GM19351 (cell line): ENCODE results near the gene BOLL.
"Not testable (repeated sequence)": the region's sequence is repeated elsewhere in the genome, so short reads cannot be mapped to it uniquely, and the experiment has no call there.

ENCODE experiments used
- ATAC-seq: cut with Tn5 transposase; IDR thresholded peaks from one replicate; pipeline ENCODE4 v1.9.1; 2021; ENCODE audit warnings: mild to moderate bottlenecking, moderate library complexity; ENCODE audit not compliant: unreplicated experiment

Gene BOLL, protein sequence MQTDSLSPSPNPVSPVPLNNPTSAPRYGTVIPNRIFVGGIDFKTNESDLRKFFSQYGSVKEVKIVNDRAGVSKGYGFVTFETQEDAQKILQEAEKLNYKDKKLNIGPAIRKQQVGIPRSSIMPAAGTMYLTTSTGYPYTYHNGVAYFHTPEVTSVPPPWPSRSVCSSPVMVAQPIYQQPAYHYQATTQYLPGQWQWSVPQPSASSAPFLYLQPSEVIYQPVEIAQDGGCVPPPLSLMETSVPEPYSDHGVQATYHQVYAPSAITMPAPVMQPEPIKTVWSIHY

DNA sequence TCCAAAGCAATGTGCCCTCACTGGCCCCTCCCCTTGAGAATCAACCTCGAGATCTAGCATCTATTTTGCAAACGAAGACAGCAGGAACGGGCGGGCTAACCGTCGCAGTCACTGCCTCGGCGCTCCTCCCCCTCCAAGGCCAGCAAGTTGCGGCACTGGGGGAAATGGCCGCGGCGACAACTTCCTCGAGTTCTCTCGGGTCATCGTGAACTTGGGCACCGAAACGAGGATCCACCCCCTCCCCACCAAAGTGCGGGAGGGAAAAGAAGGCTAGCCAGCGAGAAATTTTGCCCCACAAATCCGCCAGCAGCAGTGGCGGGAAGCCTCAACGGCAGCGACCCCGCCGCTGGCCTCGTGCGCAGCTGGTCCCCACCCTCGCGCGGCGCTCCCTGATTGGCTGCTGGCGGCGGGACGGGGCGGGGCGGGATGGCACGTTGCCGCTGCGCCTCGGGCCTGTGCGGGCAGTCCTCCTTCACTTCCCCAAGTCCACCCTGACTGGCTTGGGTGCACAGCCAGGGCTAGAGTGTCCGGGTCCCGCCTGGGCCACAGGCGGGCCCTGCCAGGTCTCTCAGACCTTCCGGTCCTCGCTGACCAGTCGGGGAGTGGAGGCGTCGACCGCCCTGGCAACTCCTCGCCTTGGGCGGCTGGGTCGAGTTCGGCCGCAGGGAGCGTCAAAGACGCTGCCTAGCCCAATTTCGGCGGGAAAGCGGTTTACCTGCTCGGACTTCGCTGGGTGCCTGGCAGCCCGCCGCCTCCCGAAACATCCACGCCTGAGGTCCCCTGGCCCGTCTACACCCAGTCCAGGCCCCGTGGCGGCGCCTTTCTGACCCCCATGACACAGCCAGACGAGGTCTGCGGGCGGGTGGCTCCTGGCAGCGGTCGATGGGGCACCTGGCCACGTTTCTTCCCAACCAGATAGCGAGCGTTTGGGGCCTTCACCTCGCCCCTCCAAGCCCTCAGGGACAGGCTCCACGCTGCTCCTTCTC, at the start of gene BOLL:
TSS of gene BOLL (minus strand) at position 364 of the 986 bp plus-strand sequence. CDS start 3,469 bp downstream, outside the sequence.
- no peak for ATAC-seq

DNA sequence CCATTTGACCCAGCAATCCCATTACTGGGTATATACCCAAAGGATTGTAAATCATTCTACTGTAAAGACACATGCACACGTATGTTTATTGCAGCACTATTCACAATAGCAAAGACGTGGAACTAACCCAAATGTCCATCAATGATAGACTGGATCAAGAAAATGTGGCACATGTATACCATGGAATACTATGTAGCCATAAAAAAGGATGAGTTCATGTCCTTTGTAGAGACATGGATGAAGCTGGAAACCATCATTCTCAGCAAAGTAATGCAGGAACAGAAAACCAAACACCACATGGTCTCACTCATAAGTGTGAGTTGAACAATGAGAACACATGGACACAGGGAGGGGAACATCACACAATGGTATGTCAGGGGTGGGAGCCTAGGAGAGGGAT, 49.7 kb upstream of the BOLL start:
- ATAC-seq: not testable (repeated sequence)

DNA sequence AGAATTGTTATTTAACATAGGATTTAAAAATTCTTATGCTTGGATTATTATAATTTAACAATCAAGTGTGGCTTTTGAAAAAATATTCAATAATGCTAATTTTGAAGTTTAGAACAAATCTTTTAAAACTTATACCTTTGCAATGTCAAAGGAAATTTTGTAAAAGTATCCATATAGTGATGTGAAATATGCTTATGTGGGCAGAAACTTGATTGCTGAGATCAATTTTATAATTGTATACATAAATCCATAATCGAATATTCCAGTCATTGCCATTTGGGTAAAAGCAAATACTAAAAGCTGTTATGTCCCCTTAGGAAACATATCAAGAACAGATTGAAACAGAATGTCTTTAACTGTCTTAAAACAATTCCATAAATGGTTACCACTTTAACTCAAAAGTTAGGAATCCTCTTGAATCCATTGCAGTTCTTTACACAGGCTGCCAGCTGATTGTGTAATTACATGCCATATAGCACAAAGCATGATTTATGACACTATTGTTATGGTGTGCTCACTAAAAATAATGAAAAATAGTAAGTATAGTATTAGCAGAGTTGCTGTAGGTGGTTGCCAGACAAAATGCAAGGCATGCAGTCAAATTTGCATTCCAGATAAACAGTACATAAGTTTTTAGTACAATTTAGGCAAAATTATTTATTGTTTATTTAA, 43.5 kb upstream of the BOLL start:
- ATAC-seq: no peak

DNA sequence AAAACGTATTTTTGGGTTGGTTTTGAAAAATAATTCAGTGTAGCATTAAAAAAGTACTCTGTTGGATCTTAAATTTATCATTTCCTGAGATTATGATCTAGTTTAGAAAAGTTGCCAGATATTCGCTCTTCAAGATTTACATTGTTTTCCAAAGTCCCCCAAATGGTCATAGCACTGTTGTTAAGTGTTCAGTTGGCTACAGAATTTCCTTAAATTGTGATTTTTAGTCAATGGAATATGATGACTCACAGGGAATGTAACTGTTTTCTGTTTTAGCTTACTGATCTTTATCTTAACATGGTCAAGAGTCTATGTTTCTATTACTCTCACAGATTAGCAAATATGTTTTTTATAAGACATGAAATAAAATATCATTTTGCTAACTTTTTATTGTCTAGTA, 42.5 kb upstream of the BOLL start:
- ATAC-seq: no peak

DNA sequence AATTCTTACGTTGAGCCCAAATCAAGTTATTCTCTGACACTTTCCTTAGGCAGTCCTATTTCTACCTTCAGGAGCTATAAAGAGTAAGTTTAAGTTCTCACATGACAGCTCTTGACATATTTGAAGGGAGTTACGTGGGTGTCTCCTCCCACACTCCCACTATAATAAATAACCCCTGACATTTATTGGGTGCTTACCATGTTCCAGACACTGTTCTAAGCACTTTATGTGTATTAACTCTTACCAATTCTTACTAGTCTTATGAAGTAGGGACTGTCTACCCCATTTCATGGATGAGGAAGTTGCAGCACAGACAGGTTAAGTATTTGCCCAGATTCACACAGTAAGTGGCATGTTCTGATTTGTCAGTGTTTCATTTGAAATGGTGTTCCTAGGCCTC, 37.2 kb upstream of the BOLL start:
- ATAC-seq: no peak

DNA sequence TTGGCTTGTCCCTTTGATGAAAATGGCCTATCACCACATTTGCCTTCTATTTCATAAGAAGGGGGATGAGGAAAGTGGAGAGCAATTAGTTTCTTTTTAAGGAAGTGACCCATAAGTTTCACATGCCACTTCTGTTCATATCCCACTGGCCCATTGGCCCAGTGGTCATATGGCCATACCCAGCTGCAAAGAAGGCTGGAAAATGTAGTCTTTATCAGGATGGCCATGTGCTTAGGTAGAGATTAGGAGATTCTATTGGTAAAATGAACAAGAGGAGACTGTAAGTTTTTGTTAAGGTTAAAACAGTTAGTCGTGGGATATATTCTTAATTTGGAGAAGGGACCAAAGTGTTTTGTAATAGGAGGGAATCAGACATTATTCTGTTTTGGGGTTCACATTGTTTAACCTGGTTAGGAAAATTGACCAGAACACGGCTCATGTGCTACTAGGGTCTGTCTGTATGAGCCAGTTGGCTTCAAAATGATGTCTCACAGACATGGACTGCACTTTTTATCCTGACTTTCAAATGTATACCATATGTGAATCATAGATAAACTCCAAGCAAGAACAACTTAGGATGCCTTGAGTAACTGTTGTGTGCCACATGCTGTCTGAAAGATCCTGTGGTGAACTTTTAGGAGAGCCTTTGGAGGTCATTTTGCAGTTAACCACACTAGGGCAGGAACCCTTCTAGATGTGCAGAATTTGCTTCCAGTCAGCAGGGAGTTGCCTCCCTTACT, 36.6 kb upstream of the BOLL start:
- ATAC-seq: no peak

DNA sequence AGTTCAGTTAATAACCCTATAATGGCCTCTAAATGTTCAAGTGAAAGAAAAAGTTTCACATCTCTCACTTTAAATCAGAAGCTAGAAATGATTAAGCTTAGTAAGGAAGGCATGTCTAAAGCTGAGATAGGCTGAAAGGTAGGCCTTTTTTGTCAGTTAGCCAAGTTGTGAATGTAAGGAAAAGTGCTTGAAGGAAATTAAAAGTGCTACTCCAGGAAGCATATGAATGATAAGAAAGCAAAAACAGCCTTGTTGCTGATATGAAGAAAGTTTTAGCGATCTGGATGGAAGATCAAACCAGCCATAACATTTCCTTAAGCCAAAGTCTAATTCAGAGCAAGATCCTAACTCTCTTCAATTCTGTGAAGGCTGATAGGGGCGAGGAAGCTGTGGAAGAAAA, 29.4 kb upstream of the BOLL start:
- ATAC-seq: no peak

DNA sequence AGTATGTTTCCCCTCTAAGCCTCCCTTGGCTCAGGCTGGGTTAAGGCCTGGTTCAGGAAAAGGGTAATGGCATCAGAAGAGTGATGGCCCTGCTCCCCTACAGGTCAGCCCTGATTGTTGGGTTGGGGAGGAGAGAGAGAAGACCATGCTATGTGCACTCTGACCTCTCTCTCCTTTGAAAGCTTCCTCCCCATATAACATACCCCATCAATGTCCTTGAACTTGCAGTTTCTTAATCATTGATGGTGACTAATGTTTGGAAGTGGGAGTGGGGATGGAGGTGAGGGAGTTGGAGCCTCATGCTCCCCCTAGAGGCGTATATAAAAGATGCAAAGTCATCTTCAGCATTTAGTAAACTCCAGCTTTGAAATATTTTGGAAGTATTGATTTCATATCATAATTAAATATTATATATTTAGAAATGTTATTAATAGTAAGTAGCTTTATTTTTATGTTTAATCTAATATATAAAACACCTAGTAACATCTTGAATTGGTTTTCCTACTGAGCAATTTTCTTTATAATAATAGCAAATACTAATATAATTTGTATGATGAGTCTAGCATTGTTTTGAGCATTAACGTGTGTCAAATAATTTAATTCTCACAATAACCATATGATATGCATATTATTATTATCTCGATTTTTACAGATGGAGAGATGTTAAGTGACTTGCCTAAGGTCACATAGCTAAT, 28.1 kb upstream of the BOLL start:
- peak; percentile 65 for ATAC-seq

DNA sequence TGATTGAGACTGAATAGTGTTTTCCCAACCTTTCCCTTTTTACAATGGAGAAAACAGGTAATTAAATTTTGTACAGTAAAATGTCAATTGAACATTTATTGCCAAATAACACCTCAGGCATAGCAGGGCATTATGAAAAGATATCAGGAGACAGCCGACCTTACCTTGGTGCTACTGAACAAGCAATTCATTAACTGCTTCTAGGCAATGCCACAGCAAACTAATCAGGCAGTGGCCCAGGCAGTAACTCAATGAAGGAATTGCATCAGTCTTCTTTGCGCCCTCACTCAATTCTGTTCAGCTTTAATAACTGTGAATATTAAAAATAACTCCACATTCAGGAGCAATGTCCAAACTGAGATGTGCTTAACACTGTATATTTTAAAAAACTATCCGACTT, 25.4 kb upstream of the BOLL start:
- ATAC-seq: no peak

DNA sequence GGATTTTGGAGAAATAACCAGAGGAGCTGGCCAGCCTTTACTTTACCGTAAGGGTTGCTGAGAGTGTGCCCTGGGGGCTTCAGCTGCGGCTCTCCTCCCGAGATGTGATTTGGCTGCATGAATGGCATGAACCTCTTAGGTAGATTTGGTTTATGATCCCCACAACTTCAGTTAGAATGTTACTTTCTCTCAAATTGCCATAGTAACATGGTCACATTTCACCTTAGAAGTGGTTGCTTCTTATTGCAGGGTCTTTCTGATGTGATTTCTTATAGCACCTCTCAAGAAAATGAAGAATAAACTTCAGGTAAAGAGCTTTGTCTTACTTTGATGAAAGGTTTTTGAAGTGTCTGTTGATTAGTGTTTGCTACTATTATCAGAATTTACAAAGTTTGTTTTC, 24.9 kb upstream of the BOLL start:
- ATAC-seq: no peak

DNA sequence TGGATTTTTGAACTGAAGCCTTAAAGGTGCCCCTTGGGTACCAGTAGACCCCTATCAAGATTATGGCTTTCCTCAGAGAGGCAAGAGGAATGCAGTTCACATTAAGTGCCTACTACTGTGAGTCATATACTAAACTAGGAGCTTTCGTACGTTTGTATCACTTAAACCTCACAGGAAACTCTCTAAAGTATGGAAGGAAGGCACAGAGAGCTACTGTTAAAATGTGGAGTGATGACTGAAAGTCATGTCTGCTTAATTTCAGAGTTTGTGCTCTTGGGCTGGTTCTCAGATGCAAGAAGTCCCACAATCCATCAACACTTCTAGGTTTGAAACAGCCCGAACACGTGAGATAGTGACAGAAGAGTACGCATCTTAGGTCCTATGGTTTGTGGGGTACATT, 23.9 kb upstream of the BOLL start:
- ATAC-seq: no peak

DNA sequence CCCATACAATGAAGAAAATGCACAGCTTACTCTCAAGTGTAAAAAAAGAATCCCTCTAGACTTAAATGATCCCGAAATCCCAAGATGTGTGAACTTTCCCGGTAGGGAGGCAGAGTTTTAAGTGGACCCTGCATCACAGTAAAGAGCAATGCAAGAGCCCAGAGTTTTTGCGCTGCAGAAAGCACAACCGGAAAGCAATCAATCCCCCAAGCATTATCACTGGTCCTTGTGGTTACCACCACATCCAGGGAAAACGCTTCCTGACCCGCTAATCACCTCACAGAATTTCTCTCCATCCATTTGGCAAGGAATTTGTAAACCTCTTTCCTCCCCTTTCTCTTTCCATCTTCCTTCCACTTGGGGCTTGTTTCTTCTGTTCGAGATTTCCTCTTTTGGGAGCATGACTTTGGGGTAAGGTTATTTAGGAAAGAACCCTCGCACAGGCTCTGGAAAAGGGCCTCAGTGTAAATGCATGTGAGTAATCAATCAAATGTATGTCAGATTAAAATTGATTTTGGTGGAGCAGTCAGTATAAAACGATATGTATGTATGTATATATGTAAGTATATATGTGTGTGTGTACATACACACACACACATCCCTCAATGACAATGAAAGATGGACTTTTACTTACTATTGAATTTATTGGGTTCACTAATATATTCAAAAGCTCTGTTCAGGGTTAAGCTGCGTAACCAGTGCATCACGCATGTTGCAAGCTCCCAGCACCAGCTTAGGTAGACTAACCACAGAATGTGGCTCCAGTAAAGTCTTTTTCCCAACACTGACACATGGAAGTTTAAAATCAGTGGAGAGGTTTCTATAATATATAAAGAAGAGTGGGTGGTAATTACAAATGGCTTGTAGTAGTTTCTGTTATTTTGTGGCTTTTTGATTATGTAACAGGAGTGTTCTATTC, 20.9 kb upstream of the BOLL start:
- no peak for ATAC-seq

DNA sequence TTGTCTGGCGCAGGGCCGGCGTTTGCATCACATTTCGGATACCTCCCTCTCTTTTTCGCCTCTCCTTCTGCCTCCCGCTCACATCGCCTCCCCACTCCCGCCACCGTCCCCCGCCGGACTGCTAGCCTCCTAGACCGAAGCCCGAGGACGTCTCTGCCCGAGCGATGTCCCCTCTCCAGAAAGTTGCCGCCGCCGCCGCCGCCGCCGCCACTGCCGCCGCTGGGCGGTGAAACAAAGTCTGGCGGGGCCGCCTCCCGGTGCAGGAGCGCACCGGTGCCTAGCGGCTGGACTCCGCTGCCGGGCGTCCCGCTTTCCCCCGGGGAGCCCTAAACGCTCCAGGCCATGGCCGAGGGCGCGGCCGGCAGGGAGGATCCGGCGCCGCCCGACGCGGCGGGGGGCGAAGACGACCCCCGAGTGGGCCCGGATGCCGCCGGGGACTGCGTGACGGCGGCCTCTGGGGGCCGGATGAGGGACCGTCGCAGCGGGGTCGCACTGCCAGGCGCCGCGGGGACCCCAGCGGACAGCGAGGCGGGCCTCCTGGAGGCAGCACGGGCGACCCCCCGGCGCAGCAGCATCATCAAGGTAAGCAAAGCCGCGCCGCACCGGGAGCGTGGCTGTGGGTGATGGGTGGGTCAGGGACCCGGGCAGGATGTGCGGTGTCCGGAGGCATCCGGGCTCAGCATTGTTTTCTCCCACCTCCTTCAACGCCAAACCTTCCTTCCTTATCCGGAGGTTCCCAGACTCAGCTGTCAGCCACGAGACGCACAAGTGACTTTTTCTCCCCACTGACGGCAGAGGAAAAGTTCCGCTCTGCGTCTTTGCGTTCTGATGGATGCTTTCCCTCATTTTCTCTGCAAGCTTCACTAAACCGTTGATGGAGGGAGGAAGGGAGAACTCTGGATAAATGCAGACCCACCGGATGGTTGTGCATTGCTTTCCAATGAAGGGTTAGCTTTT, 19.9 kb upstream of the BOLL start:
- peak; percentile 36 for ATAC-seq

DNA sequence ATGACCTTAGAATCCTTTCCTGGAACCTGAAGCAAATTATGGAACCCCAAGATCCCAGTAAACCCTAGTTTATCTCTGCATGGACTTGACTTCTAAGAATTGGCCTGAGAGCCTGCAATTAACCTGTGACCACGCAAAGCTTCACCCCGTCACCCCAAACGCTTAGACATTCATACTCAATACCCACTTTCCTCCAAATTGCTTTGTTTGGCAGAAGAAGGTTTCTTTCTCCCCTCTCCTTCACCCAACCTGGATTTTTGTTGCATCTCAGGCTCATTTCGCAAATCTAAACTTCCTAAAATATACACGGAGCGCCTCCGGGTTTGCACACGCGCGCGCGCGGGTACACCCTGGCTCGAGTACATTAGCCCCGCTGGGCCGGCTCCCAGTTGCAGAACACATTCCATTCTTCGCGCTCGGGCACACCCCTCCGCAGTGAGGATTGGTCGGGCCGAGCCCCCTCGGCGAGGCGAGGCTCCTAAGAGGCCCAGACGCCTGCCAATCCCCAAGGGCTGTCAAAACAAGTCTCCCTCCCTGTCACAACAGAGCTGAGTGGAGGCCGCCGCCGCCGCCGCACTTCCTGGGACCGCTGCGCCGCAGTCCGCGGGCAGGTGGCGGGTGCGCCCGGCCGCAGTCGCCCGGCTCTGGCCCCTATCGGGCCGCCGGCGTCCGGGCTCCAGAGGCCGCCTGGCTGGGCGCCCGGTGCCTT, 19.1 kb upstream of the BOLL start, which contains the start of gene PLCL1:
TSS of gene PLCL1 (plus strand) at position 545 of the 709 bp plus-strand sequence.
- peak; percentile 98 for ATAC-seq

DNA sequence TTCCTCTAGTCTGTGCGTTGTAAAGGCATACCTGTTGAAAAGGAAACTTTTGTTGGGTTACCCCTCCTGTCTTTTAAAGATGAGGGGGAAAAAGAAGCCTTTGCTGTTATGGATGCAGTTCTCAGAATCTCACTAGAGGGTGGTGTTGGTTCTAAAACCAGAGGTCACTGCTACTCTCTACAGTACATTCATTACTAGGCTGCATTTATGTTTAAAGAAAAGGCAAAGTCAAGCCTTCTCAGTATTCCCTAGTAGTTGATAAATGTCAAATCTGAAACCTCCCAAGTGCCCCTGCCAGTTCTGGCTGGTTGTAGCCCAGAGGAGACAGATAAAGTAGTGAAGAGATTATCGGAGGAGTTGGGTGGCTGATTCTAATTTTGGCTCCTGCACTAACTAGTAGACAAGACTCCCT, 17.9 kb upstream of the BOLL start:
- peak; percentile 32 for ATAC-seq

DNA sequence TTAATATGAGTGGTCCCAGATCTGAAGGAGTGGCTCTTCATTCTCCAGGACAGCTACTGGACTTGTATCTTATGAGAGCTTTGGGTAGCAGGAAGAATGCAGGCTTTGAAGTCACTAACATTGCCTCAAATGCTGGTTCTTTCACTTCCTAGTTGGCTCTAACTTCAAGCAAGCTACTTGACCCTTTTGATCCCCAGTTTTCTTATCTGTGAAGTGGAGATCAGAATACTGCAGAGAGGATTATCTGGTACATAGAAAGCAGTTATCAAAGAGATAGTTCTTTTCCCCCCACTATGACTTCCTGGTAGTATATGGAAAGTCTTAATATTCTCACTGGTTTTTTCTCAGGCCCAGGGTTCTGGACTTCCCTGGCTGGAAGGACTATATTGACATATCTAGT, 15.9 kb upstream of the BOLL start:
- no peak for ATAC-seq

DNA sequence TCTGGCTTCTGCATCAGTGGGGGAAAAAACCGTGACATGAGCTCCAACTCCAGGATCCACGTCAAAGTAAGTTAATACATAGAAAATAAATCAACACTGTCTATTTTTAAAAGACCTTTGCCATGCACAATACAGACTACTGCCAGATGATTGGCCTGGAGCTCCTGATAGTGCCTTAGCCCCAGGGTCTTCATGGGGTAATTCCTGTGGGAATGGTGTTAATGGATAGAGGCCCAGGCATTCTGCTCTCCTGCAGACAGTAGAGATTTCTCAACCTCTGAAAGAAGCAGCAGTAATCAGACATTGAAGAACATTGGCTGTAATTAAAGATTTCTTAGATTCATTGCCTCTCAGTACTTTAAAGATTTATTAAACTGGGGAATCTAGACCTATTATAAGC, 15.0 kb upstream of the BOLL start:
- ATAC-seq: no peak
